ENCODE results near the gene GPAT3. TPM values are rescaled to one million over a fixed set of nuclear protein-coding genes. Genes with fewer than 3 reads are reported as not detected.

GPAT3 gene
- total RNA-seq, 4 donors from 2014 or later, result 4.4 to 37.5 (median 10.2) TPM

DNA sequence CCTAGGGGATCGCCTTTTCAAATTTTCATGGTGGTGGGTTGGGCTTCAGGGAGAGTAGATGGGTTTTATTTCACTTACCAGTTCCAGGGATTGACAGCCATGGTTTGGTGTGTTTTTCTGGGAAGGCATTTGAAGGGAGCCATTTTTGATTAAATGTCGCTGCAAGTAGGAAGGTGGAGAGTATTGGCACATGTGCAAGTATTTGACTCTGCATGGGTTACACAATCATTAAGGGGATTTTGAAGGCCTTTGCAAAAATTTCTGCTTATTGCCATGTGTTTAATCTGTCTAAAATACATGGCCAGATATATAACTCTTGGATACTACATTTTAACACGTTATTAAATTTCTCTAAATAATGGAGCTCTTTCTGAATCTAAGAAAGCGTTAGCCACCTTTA, 55.1 kb downstream of the GPAT3 start:
- TF ChIP-seq, protein P1, sequence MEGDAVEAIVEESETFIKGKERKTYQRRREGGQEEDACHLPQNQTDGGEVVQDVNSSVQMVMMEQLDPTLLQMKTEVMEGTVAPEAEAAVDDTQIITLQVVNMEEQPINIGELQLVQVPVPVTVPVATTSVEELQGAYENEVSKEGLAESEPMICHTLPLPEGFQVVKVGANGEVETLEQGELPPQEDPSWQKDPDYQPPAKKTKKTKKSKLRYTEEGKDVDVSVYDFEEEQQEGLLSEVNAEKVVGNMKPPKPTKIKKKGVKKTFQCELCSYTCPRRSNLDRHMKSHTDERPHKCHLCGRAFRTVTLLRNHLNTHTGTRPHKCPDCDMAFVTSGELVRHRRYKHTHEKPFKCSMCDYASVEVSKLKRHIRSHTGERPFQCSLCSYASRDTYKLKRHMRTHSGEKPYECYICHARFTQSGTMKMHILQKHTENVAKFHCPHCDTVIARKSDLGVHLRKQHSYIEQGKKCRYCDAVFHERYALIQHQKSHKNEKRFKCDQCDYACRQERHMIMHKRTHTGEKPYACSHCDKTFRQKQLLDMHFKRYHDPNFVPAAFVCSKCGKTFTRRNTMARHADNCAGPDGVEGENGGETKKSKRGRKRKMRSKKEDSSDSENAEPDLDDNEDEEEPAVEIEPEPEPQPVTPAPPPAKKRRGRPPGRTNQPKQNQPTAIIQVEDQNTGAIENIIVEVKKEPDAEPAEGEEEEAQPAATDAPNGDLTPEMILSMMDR (IDR thresholded peaks at IDR 0.05; ENCODE audit: low read depth), result no peak

DNA sequence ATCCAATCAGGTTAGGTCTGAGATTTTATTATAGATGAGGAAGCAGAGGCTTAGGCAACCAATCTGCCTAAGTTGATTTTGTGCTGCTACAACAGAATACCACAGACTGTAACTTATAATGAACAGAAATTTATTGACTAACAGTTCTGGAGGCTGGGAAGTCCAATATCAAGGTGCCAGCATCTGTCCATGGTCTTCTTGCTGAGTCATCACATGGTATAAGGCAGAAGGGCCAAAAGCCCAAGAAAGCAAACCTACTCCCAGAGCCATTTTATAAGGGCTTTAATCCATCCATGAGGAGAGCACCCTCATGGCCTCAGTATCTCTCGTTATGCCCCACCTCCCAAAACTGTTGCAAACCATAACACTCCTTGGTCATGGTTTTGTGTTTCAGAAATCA, 55.8 kb downstream of the GPAT3 start:
- TF ChIP-seq, protein P1 (IDR thresholded peaks at IDR 0.05; ENCODE audit: low read depth), result no peak

DNA sequence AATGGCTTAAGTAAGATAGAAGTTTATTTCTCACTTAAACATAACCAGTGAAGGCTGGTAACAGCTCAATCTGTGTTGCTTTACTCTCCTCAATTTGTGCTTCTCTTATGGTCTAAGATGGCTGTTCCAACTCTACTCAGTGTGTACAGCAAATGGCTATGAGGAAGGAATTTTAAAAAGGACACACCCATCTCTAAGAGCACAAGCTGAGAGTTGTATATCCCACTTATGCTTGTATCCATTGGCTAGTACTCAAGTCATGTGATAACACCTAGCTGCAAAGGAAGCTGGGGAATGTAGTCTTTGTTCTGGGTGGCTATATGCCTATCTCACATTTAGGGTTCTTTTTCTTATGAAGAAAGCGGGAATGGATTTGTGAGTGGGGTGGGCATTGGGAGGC, 63.3 kb downstream of the GPAT3 start:
- TF ChIP-seq, protein P1 (IDR thresholded peaks at IDR 0.05; ENCODE audit: low read depth), result no peak

DNA sequence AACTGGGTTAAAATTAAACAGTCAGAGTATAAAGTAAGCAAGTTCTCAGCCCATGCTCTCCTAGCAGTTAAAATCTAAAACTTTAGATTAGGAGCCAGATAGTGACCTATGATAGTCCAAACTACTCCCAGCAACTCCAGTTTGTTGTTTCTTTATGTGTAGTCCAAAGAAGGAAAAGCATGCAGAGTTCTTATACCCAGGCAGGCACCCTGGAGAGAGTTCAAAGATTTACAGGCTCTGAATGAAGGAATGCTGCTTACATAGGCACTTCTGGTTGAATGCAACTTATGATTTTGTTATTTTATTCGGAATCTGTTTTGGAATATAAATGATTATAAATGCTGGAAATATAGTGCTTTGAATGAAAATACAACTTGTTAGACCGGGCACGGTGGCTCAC, 67.2 kb downstream of the GPAT3 start:
- TF ChIP-seq, protein P1 (IDR thresholded peaks at IDR 0.05; ENCODE audit: low read depth), result no peak

DNA sequence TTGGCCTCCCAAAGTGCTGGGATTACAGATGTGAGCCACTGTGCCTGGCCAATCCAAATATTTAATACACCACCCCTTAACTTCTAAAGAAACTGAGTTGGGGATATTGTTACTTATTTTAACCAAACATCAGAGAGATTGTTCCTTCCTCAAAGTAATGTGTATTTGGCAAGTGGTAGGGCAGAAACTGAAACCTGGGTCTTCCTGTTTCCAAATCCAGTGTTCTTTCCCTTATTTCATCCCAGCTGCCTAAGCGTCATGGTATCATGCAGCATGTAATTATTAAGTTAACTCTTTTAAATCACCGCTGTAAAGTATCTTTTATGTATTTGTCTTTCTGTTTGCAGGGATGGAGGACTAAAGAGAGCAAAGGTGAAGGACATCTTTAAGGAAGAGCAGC, 68.4 kb downstream of the GPAT3 start:
- TF ChIP-seq, protein P1 (IDR thresholded peaks at IDR 0.05; ENCODE audit: low read depth), result no peak

DNA sequence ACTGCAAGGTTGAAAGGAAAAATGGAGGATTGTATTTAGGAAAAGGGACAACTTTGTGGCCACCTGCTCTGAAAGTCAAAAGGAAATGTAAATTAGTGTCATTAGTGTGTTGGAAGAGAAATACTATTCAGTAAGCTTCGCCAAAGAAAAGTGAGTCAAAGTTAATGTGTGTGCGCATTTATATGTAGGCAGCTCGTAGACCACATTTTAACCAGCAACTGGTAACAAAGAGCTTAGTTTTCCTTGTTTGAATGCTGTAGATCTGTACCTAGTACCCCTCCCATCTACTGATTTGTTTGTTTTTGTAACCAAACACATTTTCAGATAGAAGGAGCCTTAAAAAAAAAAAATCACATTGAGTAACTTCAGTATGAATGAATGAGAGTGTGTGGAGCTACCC, 69.3 kb downstream of the GPAT3 start:
- TF ChIP-seq, protein P1 (IDR thresholded peaks at IDR 0.05; ENCODE audit: low read depth), result no peak

DNA sequence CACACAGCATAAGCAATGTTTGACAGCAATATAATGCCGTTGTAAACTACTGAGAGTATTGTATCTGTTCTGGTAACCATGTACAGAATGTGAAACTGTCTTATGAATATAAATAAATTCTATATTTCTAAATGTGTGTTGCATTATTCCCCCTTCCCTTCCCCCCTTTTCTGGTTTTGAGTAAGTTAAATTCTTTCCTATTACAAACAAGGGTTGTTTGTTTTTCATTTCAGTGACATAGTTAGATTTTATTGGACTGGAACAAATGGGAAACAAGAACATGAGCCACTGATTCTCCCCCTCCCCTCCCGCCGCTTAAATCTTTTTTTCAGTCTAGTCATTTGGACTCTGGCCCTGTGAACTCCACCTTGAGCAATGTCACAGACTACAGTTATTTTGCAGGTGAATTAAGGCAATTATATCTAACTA, 69.8 kb downstream of the GPAT3 start:
- TF ChIP-seq, protein P1 (IDR thresholded peaks at IDR 0.05; ENCODE audit: low read depth), result no peak
